Calu3 (cell line): Measurements from ENCODE around the gene SMCHD1. TPM values are rescaled to one million over a fixed set of nuclear protein-coding genes. Genes with fewer than 3 reads are reported as not detected.

Experiments used
- BruUV-seq: library from RNA; stranded (reverse); fragments of 400-500 nt; replicated peaks from 2 replicates; lab custom pipeline; 2021; lab: Mats Ljungman, UMichigan
- CTCF ChIA-PET: fragments of 300-600 bp; sonication (Branson Sonifier 250); formaldehyde crosslinking; loops from one replicate; lab custom pipeline; 2022; ENCODE audit warnings: antibody characterized with exemption; lab: Charles Lee
- DNase-seq: peaks from one replicate; pipeline ENCODE4 v3.0.0; 2022
- H3K27ac Mint-ChIP-seq: one replicate; pipeline ENCODE4 v1.8.0; 2022; ENCODE audit warnings: mixed read lengths; ENCODE audit not compliant: unreplicated experiment
- H3K27me3 Mint-ChIP-seq: one replicate; pipeline ENCODE4 v1.8.0; 2022; ENCODE audit warnings: mixed read lengths; ENCODE audit not compliant: unreplicated experiment
- H3K36me3 Mint-ChIP-seq: one replicate; pipeline ENCODE4 v1.8.0; 2022; ENCODE audit warnings: mild to moderate bottlenecking, moderate library complexity, mixed read lengths; ENCODE audit not compliant: insufficient read depth, unreplicated experiment
- H3K4me1 Mint-ChIP-seq: one replicate; pipeline ENCODE4 v1.8.0; 2022; ENCODE audit warnings: mild to moderate bottlenecking, low read depth, mixed read lengths; ENCODE audit not compliant: unreplicated experiment
- H3K4me3 Mint-ChIP-seq: one replicate; pipeline ENCODE4 v1.8.0; 2022; ENCODE audit warnings: mild to moderate bottlenecking, low read depth, moderate library complexity, mixed read lengths; ENCODE audit not compliant: unreplicated experiment
- H3K9me3 Mint-ChIP-seq: one replicate; pipeline ENCODE4 v1.8.0; 2022; ENCODE audit warnings: low read depth, mixed read lengths; ENCODE audit not compliant: unreplicated experiment
- CTCF ChIP-seq: fragments of 200-600 bp; IDR thresholded peaks from one replicate; pipeline ENCODE4 v1.8.0; 2022; ENCODE audit warnings: antibody characterized with exemption; ENCODE audit not compliant: unreplicated experiment
- intact Hi-C: fragments of 100-400 bp; cut with micrococcal nuclease; formaldehyde crosslinking; loops from one replicate; pipeline ENCODE4 v1.10.0; 2022; ENCODE audit not compliant: unreplicated experiment
- total RNA-seq: library from RNA; stranded (reverse); gene quantifications from 2 replicates; pipeline ENCODE4 v1.2.3, GENCODE V29; 2022

SMCHD1 gene
- total RNA-seq, 1 experiment from 2014 or later, result 68.3 TPM

GRCh38 chr18:2612996-2613395 is 42.5 kb upstream of the SMCHD1 start:
- no peak for DNase-seq
- intact Hi-C loops, result no loop called here
- no TSS peak for BruUV-seq
- TF ChIP-seq CTCF, result no peak
- Mint-ChIP-seq H3K4me3 (no peak overlapping the region), H3K27me3 (no peaks in the 10 kb centered on the region), H3K36me3 (peaks cover 45% of the 10 kb centered on the region), H3K27ac (no peak overlapping the region), H3K4me1 (no peaks in the 10 kb centered on the region), H3K9me3 (no peaks in the 10 kb centered on the region)
- CTCF ChIA-PET, result no interaction called here

- intact Hi-C loops, result no loop called here
- no peak for DNase-seq
- H3K4me3 Mint-ChIP-seq, result no peak overlapping the region
- no peak for TF ChIP-seq CTCF
- no TSS peak for BruUV-seq
- no peak overlapping the region for H3K27ac Mint-ChIP-seq
- CTCF ChIA-PET, result no interaction called here
- no peaks in the 10 kb centered on the region for H3K4me1 Mint-ChIP-seq
- H3K9me3 Mint-ChIP-seq, result no peaks in the 10 kb centered on the region
- no peaks in the 10 kb centered on the region for H3K27me3 Mint-ChIP-seq
- peaks cover 35% of the 10 kb centered on the region for H3K36me3 Mint-ChIP-seq
These were observed 38.0 kb upstream of the SMCHD1 start for GRCh38 chr18:2617401-2617998.

GRCh38 chr18:2618009-2618408 is 37.5 kb upstream of the SMCHD1 start:
- Mint-ChIP-seq H3K27ac (no peak overlapping the region), H3K4me3 (no peak overlapping the region), H3K36me3 (peaks cover 33% of the 10 kb centered on the region), H3K27me3 (no peaks in the 10 kb centered on the region), H3K4me1 (no peaks in the 10 kb centered on the region), H3K9me3 (no peaks in the 10 kb centered on the region)
- BruUV-seq, result no TSS peak
- intact Hi-C loops, result no loop called here
- TF ChIP-seq CTCF, result no peak
- CTCF ChIA-PET, result no interaction called here
- DNase-seq, result no peak

- no peak overlapping the region for H3K27ac Mint-ChIP-seq
- no peaks in the 10 kb centered on the region for H3K27me3 Mint-ChIP-seq
- H3K36me3 Mint-ChIP-seq, result no peaks in the 10 kb centered on the region
- TF ChIP-seq CTCF, result no peak
- no peaks in the 10 kb centered on the region for H3K9me3 Mint-ChIP-seq
- H3K4me3 Mint-ChIP-seq, result no peak overlapping the region
- BruUV-seq, result no TSS peak
- CTCF ChIA-PET, result no interaction called here
- no peak for DNase-seq
- intact Hi-C loops, result no loop called here
- H3K4me1 Mint-ChIP-seq, result peaks cover 6% of the 10 kb centered on the region
These were observed 30.3 kb upstream of the SMCHD1 start for GRCh38 chr18:2625217-2625616.
